HG03565 (cell line): ENCODE measurements around the gene DTNB.
"Not testable (repeated sequence)": the region's sequence is repeated elsewhere in the genome, so short reads cannot be mapped to it uniquely, and the experiment has no call there.

Source experiments
- ATAC-seq: cut with Tn5 transposase; IDR thresholded peaks from one replicate; pipeline ENCODE4 v1.9.1; 2021; ENCODE audit warnings: mild to moderate bottlenecking, moderate library complexity; ENCODE audit not compliant: unreplicated experiment

The DTNB gene

GRCh38 chr2:25549571-25549970, 123.8 kb downstream of the DTNB start:
- not testable (repeated sequence) for ATAC-seq

GRCh38 chr2:25548601-25549000, 124.8 kb downstream of the DTNB start:
- ATAC-seq = no peak

- ATAC-seq = no peak
Measured at GRCh38 chr2:25546852-25547251, 126.5 kb downstream of the DTNB start.

DNA sequence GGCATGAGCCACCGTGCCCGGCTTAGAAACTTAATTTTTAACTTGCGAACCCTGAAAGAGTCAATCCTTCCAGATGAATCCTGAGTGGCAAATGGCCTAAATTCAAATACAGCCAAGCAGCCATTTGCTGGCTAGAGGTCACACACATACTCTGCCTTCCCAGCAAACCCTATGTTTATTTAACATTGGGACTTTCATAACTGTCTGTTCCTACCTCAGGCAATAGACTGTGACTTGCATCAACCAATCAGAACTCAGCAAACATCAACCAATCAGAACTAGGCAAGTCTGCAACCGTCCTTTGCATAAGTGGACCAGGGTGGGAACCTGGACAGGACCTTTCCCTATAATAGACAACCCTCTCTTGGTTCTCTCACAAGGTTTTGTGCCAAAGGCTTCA, 127.5 kb downstream of the DTNB start:
- no peak for ATAC-seq

GRCh38 chr2:25544445-25544844, 128.9 kb downstream of the DTNB start:
- no peak for ATAC-seq

- ATAC-seq = no peak
Measured at GRCh38 chr2:25543939-25544338, 129.4 kb downstream of the DTNB start.

DNA sequence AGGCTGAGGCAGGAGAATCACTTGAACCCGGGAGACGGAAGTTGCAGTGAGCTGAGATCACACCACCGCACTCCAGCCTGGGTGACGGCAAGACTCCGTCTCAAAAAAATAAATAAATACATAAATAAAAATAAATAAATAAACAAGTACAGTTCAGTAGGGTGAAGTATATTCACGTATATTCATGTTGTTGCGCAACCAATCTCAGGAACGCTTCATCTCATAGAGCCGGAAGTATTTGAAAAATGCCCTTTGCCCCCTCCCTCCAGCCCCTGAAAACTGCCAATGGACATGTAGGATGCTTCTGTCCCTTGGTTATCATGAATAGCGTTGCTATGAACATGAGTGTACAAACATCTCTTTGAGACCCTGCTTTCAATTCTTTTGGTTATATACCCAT, 132.0 kb downstream of the DTNB start:
- ATAC-seq = no peak

DNA sequence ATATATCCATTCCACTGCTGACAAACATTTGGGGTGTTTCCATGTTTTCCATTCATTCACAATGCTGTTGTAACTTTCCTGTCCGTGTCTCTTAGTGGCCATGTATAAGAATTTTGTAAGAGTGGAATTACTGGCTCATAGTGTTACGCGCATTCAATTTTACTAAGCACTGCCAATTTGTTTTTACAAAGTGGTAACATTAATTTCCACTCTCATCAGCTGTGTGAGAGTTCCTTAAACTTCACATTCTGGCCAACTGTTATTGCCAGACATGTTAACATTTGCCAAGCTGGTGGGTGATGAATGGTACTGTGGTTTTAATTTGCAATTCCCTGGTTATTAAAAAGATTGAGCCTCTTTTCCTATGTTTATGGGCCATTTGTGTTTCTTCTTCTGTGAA, 134.2 kb downstream of the DTNB start:
- ATAC-seq = no peak

DNA sequence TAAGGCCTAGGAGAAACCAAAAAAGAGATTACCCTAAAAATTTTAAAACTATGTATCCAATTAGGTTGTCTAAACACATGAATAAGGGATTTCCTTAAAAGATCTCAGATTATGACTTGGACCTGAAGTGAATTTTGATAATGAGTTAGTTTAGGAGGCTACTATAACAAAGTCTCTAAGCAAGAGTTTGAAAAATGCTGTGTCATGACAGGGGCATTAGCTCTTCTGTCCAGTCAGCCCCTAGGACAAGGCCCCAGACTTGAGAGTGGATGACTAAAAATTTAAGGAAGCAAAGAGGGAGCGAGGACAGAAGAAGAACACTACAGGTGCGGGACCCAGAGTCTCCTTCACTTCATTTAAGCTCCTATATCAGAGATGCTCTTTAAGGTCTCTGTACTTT, 135.9 kb downstream of the DTNB start:
- no peak for ATAC-seq

- ATAC-seq = not testable (repeated sequence)
Measured at GRCh38 chr2:25535411-25536289, 137.7 kb downstream of the DTNB start.

DNA sequence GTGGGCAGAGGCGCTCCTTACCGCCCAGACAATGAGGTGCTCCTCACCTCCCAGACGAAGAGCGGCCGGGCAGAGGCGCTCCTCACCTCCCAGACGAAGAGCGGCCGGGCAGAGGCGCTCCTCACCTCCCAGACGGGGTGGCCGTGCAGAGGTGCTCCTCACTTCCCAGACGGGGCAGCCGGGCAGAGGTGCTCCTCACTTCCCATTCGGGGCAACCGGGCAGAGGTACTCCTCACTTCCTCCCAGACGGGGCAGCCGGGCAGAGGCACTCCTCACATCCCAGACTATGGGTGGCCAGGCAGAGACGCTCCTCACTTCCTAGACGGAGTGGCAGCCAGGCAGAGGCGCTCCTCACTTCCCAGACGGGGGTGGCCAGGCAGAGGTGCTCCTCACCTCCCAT, 138.4 kb downstream of the DTNB start:
- not testable (repeated sequence) for ATAC-seq

DNA sequence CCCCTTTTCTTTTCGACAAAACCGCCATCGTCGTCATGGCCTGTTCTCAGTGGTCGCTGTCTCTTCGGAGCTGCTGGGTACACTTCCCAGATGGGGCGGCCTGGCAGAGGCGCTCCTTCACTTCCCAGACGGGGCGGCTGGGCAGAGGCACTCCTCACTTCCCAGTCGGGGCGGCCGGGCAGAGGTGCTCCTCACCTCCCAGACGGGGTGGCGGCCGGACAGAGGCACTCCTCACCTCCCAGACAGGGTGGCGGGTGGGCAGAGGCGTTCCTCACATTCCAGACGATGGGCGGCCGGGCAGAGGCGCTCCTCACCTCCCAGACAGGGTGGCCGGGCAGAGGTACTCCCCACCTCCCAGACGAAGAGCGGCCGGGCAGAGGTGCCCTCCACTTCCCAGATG, 138.9 kb downstream of the DTNB start:
- no peak for ATAC-seq

- ATAC-seq = not testable (repeated sequence)
Measured at GRCh38 chr2:25533771-25534170, 139.6 kb downstream of the DTNB start.

GRCh38 chr2:25532521-25532920, 140.9 kb downstream of the DTNB start:
- ATAC-seq = no peak

- no peak for ATAC-seq
Measured at GRCh38 chr2:25529034-25529433, 144.3 kb downstream of the DTNB start.

- no peak for ATAC-seq
Measured at GRCh38 chr2:25528173-25528572, 145.2 kb downstream of the DTNB start.

- ATAC-seq = no peak
Measured at GRCh38 chr2:25524507-25524906, 148.9 kb downstream of the DTNB start.

GRCh38 chr2:25523060-25523459, 150.3 kb downstream of the DTNB start:
- ATAC-seq = no peak

- ATAC-seq = peak; percentile 69
Measured at GRCh38 chr2:25521665-25522387, 151.6 kb downstream of the DTNB start.

GRCh38 chr2:25521126-25521525, 152.3 kb downstream of the DTNB start:
- no peak for ATAC-seq

DNA sequence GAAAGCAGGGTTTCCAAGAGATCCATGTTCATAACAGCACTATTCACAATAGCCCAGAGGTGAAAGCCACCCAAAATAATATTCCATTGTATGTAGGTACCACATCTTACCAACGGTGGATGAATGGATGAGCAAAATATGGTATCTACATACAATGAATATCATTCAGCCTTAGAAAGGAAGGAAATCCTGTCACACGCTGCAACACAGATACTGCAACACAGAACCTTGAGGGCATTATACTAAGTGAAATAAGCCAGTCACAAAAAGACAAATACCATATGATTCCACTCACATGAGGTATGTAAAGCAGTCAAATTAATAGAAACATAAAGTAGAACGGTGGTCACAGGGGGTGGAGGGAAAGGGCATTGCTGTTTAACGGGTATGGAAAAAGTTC, 155.7 kb downstream of the DTNB start:
- no peak for ATAC-seq

DNA sequence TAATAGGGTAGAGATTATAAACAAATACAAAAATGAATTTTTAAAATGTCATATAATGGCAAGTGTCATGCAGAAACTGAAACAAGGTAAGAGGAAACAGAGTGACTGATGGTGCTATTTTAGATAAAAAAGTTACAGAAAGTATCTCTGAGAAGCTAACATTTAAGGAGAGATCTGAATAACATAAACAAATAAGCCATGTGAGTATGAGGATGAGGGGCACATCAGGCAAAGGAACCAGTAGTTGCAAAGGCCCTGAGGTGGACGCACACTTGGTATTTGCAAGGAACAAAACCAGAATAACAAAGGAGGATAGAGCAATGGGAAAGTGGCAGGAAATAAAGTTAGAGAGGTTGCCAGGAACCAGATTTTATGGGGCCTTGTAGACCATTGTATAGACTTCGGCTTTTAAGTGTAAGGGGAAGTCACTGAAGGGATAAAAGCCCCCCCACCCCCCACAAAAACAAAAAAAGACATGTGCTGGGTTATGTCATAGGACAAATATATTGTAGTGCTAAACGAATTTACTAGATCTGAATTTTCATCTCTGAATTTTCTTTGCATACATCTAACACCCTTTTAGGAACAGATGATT, 159.2 kb downstream of the DTNB start:
- no peak for ATAC-seq
